Measurements from ENCODE around the gene MRPL58. TPM values are rescaled to one million over a fixed set of nuclear protein-coding genes. Genes with fewer than 3 reads are reported as not detected.
A peak's percentile ranks its signal among the peaks of the same experiment; 100 is the strongest.

The MRPL58 gene
- total and polyA plus RNA-seq, 2 experiments from 2014 or later = 38.0 to 66.7 TPM

- no peaks in the 10 kb centered on the region for H3K9me3 Mint-ChIP-seq
- ATAC-seq (no peak), DNase-seq (ENCODE audit: low spot score) (no peak)
- peak overlapping the region; percentile 100 for H3K4me3 ChIP-seq
- H3K36me3 Mint-ChIP-seq (ENCODE audit: low read depth) = peaks cover 50% of the 10 kb centered on the region
- peaks cover 54% of the 10 kb centered on the region for H3K79me2 ChIP-seq (replicated peaks; ENCODE audit: insufficient read depth)
- peak overlapping the region; percentile 100 for H3K4me2 ChIP-seq
- no peaks in the 10 kb centered on the region for H3K27me3 ChIP-seq (ENCODE audit: insufficient read depth)
- peaks cover 18% of the 10 kb centered on the region for H4K20me1 ChIP-seq (replicated peaks; ENCODE audit: insufficient read depth)
- peaks cover 22% of the 10 kb centered on the region for H3K4me1 ChIP-seq (ENCODE audit: insufficient read depth)
- H2AFZ ChIP-seq = no peak overlapping the region
- H3K27ac Mint-ChIP-seq = peak overlapping the region; percentile 9; the same call in 1 of the 2 replicates
- H3K36me3 ChIP-seq (ENCODE audit: insufficient read depth) = peaks cover 20% of the 10 kb centered on the region
- H3K9me2 ChIP-seq (ENCODE audit: insufficient read depth) = no peaks in the 10 kb centered on the region
- H3F3A ChIP-seq (replicated peaks; ENCODE audit: low read depth) = peaks cover 30% of the 10 kb centered on the region
- peak overlapping the region; percentile 97 for H3K4me3 Mint-ChIP-seq
- H3K27me3 Mint-ChIP-seq (ENCODE audit: insufficient read depth, low read depth, poor library complexity) = peaks cover 13% of the 10 kb centered on the region
- TF ChIP-seq EZH2phosphoT487 (IDR thresholded peaks at IDR 0.05; ENCODE audit: unreplicated experiment) = no peak
- no peak for TF ChIP-seq JUNB (IDR thresholded peaks at IDR 0.05; ENCODE audit: unreplicated experiment)
- TF ChIP-seq, protein P1, sequence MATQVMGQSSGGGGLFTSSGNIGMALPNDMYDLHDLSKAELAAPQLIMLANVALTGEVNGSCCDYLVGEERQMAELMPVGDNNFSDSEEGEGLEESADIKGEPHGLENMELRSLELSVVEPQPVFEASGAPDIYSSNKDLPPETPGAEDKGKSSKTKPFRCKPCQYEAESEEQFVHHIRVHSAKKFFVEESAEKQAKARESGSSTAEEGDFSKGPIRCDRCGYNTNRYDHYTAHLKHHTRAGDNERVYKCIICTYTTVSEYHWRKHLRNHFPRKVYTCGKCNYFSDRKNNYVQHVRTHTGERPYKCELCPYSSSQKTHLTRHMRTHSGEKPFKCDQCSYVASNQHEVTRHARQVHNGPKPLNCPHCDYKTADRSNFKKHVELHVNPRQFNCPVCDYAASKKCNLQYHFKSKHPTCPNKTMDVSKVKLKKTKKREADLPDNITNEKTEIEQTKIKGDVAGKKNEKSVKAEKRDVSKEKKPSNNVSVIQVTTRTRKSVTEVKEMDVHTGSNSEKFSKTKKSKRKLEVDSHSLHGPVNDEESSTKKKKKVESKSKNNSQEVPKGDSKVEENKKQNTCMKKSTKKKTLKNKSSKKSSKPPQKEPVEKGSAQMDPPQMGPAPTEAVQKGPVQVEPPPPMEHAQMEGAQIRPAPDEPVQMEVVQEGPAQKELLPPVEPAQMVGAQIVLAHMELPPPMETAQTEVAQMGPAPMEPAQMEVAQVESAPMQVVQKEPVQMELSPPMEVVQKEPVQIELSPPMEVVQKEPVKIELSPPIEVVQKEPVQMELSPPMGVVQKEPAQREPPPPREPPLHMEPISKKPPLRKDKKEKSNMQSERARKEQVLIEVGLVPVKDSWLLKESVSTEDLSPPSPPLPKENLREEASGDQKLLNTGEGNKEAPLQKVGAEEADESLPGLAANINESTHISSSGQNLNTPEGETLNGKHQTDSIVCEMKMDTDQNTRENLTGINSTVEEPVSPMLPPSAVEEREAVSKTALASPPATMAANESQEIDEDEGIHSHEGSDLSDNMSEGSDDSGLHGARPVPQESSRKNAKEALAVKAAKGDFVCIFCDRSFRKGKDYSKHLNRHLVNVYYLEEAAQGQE (IDR thresholded peaks at IDR 0.05; ENCODE audit: unreplicated experiment) = no peak
- no peak for TF ChIP-seq STAT1 (IDR thresholded peaks at IDR 0.05; ENCODE audit: unreplicated experiment)
- TF ChIP-seq, protein P2, sequence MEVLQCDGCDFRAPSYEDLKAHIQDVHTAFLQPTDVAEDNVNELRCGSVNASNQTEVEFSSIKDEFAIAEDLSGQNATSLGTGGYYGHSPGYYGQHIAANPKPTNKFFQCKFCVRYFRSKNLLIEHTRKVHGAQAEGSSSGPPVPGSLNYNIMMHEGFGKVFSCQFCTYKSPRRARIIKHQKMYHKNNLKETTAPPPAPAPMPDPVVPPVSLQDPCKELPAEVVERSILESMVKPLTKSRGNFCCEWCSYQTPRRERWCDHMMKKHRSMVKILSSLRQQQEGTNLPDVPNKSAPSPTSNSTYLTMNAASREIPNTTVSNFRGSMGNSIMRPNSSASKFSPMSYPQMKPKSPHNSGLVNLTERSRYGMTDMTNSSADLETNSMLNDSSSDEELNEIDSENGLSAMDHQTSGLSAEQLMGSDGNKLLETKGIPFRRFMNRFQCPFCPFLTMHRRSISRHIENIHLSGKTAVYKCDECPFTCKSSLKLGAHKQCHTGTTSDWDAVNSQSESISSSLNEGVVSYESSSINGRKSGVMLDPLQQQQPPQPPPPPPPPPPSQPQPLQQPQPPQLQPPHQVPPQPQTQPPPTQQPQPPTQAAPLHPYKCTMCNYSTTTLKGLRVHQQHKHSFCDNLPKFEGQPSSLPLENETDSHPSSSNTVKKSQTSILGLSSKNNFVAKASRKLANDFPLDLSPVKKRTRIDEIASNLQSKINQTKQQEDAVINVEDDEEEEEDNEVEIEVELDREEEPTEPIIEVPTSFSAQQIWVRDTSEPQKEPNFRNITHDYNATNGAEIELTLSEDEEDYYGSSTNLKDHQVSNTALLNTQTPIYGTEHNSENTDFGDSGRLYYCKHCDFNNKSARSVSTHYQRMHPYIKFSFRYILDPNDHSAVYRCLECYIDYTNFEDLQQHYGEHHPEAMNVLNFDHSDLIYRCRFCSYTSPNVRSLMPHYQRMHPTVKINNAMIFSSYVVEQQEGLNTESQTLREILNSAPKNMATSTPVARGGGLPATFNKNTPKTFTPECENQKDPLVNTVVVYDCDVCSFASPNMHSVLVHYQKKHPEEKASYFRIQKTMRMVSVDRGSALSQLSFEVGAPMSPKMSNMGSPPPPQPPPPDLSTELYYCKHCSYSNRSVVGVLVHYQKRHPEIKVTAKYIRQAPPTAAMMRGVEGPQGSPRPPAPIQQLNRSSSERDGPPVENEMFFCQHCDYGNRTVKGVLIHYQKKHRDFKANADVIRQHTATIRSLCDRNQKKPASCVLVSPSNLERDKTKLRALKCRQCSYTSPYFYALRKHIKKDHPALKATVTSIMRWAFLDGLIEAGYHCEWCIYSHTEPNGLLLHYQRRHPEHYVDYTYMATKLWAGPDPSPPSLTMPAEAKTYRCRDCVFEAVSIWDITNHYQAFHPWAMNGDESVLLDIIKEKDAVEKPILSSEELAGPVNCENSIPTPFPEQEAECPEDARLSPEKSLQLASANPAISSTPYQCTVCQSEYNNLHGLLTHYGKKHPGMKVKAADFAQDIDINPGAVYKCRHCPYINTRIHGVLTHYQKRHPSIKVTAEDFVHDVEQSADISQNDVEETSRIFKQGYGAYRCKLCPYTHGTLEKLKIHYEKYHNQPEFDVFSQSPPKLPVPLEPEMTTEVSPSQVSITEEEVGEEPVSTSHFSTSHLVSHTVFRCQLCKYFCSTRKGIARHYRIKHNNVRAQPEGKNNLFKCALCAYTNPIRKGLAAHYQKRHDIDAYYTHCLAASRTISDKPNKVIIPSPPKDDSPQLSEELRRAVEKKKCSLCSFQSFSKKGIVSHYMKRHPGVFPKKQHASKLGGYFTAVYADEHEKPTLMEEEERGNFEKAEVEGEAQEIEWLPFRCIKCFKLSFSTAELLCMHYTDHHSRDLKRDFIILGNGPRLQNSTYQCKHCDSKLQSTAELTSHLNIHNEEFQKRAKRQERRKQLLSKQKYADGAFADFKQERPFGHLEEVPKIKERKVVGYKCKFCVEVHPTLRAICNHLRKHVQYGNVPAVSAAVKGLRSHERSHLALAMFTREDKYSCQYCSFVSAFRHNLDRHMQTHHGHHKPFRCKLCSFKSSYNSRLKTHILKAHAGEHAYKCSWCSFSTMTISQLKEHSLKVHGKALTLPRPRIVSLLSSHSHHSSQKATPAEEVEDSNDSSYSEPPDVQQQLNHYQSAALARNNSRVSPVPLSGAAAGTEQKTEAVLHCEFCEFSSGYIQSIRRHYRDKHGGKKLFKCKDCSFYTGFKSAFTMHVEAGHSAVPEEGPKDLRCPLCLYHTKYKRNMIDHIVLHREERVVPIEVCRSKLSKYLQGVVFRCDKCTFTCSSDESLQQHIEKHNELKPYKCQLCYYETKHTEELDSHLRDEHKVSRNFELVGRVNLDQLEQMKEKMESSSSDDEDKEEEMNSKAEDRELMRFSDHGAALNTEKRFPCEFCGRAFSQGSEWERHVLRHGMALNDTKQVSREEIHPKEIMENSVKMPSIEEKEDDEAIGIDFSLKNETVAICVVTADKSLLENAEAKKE (CRISPR knock-in tag; IDR thresholded peaks at IDR 0.05) = no peak
- TF ChIP-seq NANOG (IDR thresholded peaks at IDR 0.05; ENCODE audit: borderline replicate concordance) = no peak
- TF ChIP-seq ZNF331 (CRISPR knock-in tag; IDR thresholded peaks at IDR 0.05; ENCODE audit: low read depth) = no peak
- TF ChIP-seq CTCF (conservative IDR thresholded peaks at IDR 0.05; ENCODE audit: low read depth in 2 of 2) = no peak
- TF ChIP-seq ZNF114 (CRISPR knock-in tag; IDR thresholded peaks at IDR 0.05) = no peak
- TF ChIP-seq, protein P3, sequence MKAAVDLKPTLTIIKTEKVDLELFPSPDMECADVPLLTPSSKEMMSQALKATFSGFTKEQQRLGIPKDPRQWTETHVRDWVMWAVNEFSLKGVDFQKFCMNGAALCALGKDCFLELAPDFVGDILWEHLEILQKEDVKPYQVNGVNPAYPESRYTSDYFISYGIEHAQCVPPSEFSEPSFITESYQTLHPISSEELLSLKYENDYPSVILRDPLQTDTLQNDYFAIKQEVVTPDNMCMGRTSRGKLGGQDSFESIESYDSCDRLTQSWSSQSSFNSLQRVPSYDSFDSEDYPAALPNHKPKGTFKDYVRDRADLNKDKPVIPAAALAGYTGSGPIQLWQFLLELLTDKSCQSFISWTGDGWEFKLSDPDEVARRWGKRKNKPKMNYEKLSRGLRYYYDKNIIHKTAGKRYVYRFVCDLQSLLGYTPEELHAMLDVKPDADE (IDR thresholded peaks at IDR 0.05) = no peak
- TF ChIP-seq POLR2AphosphoS5 (IDR thresholded peaks at IDR 0.05; ENCODE audit: low read depth) = no peak
- no peak for TF ChIP-seq CREB1 (CRISPR knock-in tag; IDR thresholded peaks at IDR 0.05; ENCODE audit: low read depth)
- no peak for TF ChIP-seq EZH2 (IDR thresholded peaks at IDR 0.05; ENCODE audit: low read depth, unreplicated experiment)
- peaks cover 24% of the 10 kb centered on the region for H3K4me1 Mint-ChIP-seq
- peak overlapping the region; percentile 39; the same call in 1 of the 2 replicates for H3K27ac ChIP-seq (ENCODE audit: low read depth)
Observed at GRCh38 chr17:75048249-75048878, 35.9 kb downstream of the MRPL58 start.
